Activated CD8-positive, alpha-beta T cell treated with anti-CD3 and anti-CD28 coated beads for 36 hours (primary cell): ENCODE results near the gene FAM229B. TPM values are rescaled to one million over a fixed set of nuclear protein-coding genes. Genes with fewer than 3 reads are reported as not detected.

ENCODE experiments used
- ATAC-seq: fragments of 200-7000 bp; cut with Tn5 transposase; one replicate; pipeline ENCODE4 v1.10.0; 2021; ENCODE audit warnings: mild to moderate bottlenecking, moderate library complexity
- CTCF ChIA-PET: fragments of 350-600 bp; sonication (Branson Sonifier 250); formaldehyde crosslinking; loops from one replicate; lab custom pipeline; 2021; ENCODE audit warnings: antibody characterized with exemption; lab: Charles Lee
- POLR2A ChIA-PET: fragments of 350-600 bp; sonication (Branson Sonifier 250); formaldehyde crosslinking; loops from one replicate; lab custom pipeline; 2021; ENCODE audit warnings: antibody characterized with exemption; lab: Charles Lee
- DNase-seq: peaks from one replicate; pipeline ENCODE4 v3.0.0-alpha.2; 2020
- H3K27ac Mint-ChIP-seq: one replicate; pipeline ENCODE4 v1.8.0; 2021; ENCODE audit warnings: mild to moderate bottlenecking, mixed read lengths
- H3K27me3 Mint-ChIP-seq: one replicate; pipeline ENCODE4 v1.8.0; 2021; ENCODE audit warnings: mixed read lengths
- H3K36me3 Mint-ChIP-seq: one replicate; pipeline ENCODE4 v1.8.0; 2021; ENCODE audit warnings: low read depth, mixed read lengths
- H3K4me1 Mint-ChIP-seq: one replicate; pipeline ENCODE4 v1.8.0; 2021; ENCODE audit warnings: low read depth, mixed read lengths
- H3K4me3 Mint-ChIP-seq: one replicate; pipeline ENCODE4 v1.8.0; 2021; ENCODE audit warnings: mild to moderate bottlenecking, moderate library complexity, mixed read lengths
- H3K9me3 Mint-ChIP-seq: one replicate; pipeline ENCODE4 v1.8.0; 2021; ENCODE audit warnings: mixed read lengths
- intact Hi-C: fragments of 100-400 bp; cut with micrococcal nuclease; formaldehyde crosslinking; loops from one replicate; pipeline ENCODE4 v1.10.0; 2022
- total RNA-seq, 2 experiments: library from RNA; stranded (reverse); gene quantifications; one replicate each; pipeline ENCODE4 v1.2.3, GENCODE V29; 2021
- TF ChIP-seq, protein P1 (sequence below): fragments of 200-600 bp; IDR thresholded peaks from one replicate; pipeline ENCODE4 v1.8.0; 2022; ENCODE audit warnings: antibody characterized with exemption, mild to moderate bottlenecking

FAM229B gene
- total RNA-seq, 2 experiments from 2014 or later = 7.6 to 10.2 TPM

DNA sequence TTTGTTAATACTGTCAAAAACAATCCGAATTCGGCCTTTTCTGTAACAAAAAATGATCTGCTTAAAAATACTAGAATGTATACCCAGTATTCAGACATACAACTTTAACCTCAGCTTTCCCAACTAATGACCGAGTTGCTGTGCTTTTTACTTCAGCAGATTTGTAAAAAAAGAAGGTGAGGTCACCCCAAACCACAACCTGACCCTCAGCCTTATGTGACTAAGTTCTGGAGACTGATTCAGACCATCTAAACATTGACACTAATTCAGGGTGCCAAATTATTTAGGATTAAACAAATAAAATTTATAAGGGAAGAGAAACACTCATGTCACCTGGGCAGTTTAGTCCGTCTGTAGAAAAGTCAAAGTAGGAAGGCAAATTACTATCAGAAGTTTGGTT is 25.8 kb upstream of the FAM229B start:
- ChIA-PET POLR2A (no interaction called here), CTCF (interaction anchor here (1.0 kb wide), 1 partner anchor 12 kb away, joined by 3 read pairs; no protein-coding TSS in a partner anchor)
- no peak for ATAC-seq
- Mint-ChIP-seq H3K27ac (no peak overlapping the region), H3K4me3 (no peak overlapping the region), H3K27me3 (peaks cover 2% of the 10 kb centered on the region), H3K4me1 (no peaks in the 10 kb centered on the region), H3K36me3 (no peaks in the 10 kb centered on the region), H3K9me3 (no peaks in the 10 kb centered on the region)
- intact Hi-C loops = no loop called here
- TF ChIP-seq, protein P1, sequence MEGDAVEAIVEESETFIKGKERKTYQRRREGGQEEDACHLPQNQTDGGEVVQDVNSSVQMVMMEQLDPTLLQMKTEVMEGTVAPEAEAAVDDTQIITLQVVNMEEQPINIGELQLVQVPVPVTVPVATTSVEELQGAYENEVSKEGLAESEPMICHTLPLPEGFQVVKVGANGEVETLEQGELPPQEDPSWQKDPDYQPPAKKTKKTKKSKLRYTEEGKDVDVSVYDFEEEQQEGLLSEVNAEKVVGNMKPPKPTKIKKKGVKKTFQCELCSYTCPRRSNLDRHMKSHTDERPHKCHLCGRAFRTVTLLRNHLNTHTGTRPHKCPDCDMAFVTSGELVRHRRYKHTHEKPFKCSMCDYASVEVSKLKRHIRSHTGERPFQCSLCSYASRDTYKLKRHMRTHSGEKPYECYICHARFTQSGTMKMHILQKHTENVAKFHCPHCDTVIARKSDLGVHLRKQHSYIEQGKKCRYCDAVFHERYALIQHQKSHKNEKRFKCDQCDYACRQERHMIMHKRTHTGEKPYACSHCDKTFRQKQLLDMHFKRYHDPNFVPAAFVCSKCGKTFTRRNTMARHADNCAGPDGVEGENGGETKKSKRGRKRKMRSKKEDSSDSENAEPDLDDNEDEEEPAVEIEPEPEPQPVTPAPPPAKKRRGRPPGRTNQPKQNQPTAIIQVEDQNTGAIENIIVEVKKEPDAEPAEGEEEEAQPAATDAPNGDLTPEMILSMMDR = no peak
- DNase-seq = no peak

DNA sequence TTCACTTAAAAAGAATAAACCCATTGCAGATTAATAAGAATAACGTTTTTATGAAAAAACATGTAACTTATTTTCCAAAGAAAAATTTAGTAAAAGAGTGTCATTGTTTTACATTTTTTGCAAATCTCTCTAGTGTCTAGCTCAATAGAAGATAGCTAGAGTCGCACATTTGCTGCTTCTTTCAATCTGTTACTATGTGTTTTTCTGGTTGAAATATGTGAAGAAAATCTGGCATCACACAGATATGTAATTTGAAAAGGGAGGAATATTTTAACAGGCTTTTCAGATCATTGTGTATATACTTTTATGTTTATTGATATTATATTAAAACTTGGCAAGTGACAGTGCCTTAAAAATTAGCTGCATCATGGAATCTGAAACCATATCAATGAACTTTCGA is 24.4 kb upstream of the FAM229B start:
- Mint-ChIP-seq H3K4me1 (no peaks in the 10 kb centered on the region), H3K9me3 (no peaks in the 10 kb centered on the region), H3K36me3 (no peaks in the 10 kb centered on the region), H3K27me3 (peaks cover 2% of the 10 kb centered on the region), H3K27ac (no peak overlapping the region), H3K4me3 (no peak overlapping the region)
- ATAC-seq (no peak), DNase-seq (no peak)
- TF ChIP-seq, protein P1 = no peak
- intact Hi-C loops = no loop called here
- POLR2A ChIA-PET = no interaction called here
- CTCF ChIA-PET = interaction anchor here (1.4 kb wide), 1 partner anchor 24 kb away, joined by 5 read pairs; the partner anchor contains the start of genes FAM229B and TUBE1

DNA sequence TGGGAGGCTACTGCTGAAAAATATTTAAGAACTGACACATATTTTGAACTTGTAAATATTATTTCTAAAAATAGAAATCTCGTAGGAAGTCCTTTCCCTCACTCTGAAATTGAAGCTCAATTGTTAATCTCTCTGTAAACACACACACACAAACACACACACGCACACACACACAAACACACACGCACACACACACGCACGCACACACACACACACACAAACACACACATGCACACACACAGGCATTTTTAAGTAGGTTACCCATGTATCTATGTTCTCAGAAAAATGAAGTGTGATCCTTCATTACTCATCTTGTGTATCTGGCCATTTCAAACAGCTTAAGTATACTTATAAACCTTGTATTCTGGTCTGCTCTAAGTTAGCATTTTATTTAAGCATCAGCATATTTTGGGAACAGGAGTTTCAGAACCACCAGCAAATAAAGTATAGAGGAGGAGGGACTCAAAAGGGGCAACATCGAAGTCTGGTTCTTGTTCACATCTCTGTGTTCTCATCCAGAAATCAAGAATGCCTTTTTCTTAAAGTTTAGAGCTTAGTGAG is 21.9 kb upstream of the FAM229B start:
- no peak overlapping the region for H3K4me3 Mint-ChIP-seq
- POLR2A ChIA-PET = no interaction called here
- no peaks in the 10 kb centered on the region for H3K36me3 Mint-ChIP-seq
- ATAC-seq = no peak
- peaks cover 2% of the 10 kb centered on the region for H3K27me3 Mint-ChIP-seq
- no peak for DNase-seq
- intact Hi-C loops = no loop called here
- TF ChIP-seq, protein P1 = no peak
- CTCF ChIA-PET = interaction anchor here (0.6 to 2.1 kb wide), 4 partner anchors 9 to 97 kb away, joined by 3 to 5 read pairs (median 4); no protein-coding TSS in a partner anchor
- H3K27ac Mint-ChIP-seq = no peak overlapping the region
- H3K9me3 Mint-ChIP-seq = no peaks in the 10 kb centered on the region
- H3K4me1 Mint-ChIP-seq = no peaks in the 10 kb centered on the region

DNA sequence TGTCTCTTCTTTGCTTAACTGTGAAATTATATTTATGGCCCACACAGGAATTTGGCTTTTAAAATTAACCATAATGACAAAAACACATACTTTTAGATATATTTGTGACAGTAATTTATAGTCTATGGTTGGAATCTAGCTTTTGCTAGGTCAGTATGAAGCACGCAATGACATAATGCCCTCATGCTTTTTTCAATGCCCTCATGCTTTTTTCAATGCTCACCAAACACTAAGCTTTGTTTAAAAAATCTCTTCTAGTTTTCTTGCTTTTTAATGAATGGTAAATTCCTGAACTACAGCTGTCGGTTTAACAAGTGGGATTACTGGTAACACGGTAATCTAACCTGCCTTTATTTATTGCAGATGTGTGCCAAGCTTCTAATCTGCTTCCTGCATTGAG is 20.8 kb upstream of the FAM229B start:
- intact Hi-C loops = no loop called here
- no peak for DNase-seq
- ATAC-seq = no peak
- TF ChIP-seq, protein P1 = no peak
- no peaks in the 10 kb centered on the region for H3K9me3 Mint-ChIP-seq
- H3K4me1 Mint-ChIP-seq = no peaks in the 10 kb centered on the region
- CTCF ChIA-PET = interaction anchor here (2.1 kb wide), 1 partner anchor 96 kb away, joined by 5 read pairs; no protein-coding TSS in a partner anchor
- H3K36me3 Mint-ChIP-seq = peaks cover under 1% of the 10 kb centered on the region
- H3K27me3 Mint-ChIP-seq = peaks cover 2% of the 10 kb centered on the region
- POLR2A ChIA-PET = no interaction called here
- H3K4me3 Mint-ChIP-seq = no peak overlapping the region
- no peak overlapping the region for H3K27ac Mint-ChIP-seq

DNA sequence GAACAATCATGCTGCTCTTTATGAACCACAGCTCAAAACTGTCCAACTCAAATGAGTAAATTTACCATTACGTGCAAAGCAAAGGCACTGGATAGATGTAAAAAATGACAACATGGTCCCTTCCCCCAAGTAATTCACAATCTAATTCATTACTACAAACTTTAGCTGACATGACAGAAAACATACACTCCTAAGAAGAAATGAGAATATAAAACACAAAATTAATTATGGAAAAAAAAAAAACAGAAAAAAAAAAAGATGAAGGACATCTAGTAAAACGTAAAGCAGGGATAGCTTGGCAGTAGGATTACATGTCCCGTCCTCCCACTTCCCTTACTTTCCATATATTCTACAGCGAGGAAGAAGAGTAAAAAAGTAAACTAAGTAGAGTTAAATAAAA is 5.8 kb upstream of the FAM229B start:
- TF ChIP-seq, protein P1 = no peak
- Mint-ChIP-seq H3K4me1 (peaks cover 10% of the 10 kb centered on the region), H3K4me3 (no peak overlapping the region), H3K27me3 (no peaks in the 10 kb centered on the region), H3K27ac (no peak overlapping the region), H3K36me3 (peaks cover 16% of the 10 kb centered on the region), H3K9me3 (no peaks in the 10 kb centered on the region)
- POLR2A ChIA-PET = no interaction called here
- DNase-seq (no peak), ATAC-seq (no peak)
- intact Hi-C loops = no loop called here
- CTCF ChIA-PET = interaction anchor here (0.6 to 2.9 kb wide), 3 partner anchors 14 to 82 kb away, joined by 3 to 20 read pairs (median 3); no protein-coding TSS in a partner anchor
